GM19467 (cell line): Measurements from ENCODE around the gene NAPG.
"Not testable (repeated sequence)": the region's sequence is repeated elsewhere in the genome, so short reads cannot be mapped to it uniquely, and the experiment has no call there.

Experiments
- ATAC-seq: cut with Tn5 transposase; IDR thresholded peaks from one replicate; pipeline ENCODE4 v1.9.1; 2021; ENCODE audit warnings: mild to moderate bottlenecking, moderate library complexity; ENCODE audit not compliant: unreplicated experiment

Gene NAPG

DNA sequence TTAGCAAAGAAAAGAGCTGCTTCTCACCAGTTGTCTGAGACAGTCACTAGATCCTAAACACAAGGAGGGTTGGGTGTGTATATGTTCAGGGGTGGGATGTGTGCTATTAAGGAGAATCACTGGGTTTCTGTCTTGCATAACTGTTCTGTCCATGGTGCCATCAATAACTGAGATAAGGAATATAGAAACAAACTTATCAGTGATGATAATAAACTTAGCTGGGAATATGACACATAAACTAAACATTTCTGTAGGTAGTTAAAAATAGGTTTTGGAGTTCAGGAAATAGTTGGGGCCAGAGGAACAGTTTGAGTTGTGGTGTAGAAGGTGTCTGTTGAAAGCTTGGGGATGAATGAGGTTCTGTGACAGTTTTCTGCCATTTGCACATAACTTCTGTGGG, 17.4 kb downstream of the NAPG start:
- no peak for ATAC-seq

DNA sequence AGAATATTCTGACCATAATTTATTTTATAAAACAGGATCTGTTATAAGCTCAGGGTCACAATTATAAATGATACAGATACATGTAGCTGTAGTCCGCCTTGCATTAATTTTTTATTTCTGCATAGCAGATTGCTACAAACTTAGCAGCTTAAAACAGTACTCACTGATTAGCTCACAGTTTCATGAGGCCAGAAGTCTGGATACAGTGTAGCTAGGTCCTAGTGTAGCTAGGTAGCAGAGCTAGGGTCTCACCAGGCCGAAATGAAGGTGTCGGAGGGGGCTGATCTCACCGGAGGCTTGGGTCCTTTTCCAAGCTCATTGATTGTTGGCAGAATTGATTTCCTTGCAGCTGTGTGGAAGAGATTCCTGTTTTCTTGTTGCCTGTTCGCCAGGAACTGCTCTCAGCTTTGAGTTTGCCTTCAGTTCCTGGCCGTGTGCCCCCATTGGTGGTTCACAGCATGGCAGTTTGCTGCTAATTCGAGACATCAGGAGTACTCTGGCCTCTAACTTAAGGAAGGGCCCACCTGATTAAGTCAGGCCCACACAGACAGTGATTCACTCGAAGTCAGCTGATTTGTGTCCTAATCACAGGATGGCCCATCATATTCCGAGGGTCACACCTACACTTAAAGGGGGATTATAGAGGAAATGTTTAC, 18.4 kb downstream of the NAPG start:
- ATAC-seq = no peak

DNA sequence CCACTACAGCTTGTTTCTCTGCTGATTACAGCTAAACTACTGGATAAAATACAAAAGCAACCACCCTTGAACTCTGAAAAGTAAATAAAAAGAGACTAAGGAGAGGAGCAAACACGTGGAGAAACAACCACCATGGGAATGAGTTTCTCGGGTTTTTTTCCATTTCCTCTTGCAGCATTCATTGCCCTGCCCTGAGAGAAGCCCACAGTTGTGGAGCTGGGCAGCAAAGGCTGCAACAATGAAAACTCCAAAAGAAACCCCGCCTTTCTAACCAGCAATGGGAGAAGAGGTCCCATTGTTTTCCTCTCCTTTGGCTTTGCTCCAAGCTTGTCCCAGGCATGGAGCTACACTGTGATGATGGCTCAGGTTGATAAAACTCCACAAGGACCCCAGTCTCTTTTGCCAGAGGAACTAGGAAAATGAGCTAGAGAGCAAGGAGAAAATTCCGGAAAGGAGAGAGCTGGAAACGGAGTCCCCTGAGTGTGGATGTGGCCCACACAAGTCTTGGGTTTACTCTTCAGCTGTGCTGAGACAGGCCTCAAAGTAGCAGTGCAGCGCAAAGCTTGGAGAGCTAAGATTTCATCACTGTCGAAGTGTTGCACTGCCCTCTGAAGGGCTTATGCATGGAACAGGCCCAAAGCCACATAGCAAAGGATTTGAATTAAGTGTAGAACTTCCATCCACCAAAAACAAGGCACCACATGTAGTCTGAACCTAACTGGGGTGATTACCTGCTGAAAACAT, 20.9 kb downstream of the NAPG start:
- ATAC-seq = no peak

DNA sequence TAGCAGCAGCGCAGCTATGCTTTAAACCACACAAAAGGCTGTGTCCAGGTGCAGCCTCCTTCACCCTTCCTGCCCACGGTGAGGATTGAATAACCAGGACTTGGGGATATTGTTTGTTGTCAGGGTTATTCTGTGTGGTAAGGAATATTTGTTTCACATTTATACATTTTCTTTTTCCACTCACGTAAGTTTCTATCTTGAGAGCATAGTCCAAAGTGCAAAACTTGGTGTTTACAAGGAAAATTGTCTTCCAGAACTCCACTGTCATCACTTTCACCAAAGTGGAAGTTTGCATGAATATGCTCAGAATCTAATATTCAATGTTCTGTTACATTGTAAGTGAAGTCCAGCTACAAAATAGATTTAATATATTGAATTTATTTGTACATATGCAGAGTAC, 26.4 kb downstream of the NAPG start:
- ATAC-seq = no peak

DNA sequence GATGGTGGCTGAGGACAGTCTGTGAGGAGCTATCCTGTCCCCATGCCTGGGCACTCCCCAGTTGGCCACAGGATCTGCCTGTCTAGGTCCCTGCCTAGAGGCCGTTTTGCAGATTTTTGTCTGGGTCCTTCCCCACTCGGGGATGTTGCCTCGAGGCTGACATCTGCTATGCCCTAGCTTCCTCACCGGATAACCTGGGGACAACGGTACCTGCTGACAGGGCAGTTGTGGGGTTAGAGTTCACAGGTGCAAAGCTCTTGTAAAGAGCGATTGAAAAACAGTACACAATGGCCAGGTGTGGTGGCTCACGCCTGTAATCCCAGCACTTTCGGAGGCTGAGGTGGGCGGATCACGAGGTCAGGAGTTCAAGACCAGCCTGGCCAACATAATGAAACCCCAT, 30.4 kb downstream of the NAPG start:
- ATAC-seq = not testable (repeated sequence)

DNA sequence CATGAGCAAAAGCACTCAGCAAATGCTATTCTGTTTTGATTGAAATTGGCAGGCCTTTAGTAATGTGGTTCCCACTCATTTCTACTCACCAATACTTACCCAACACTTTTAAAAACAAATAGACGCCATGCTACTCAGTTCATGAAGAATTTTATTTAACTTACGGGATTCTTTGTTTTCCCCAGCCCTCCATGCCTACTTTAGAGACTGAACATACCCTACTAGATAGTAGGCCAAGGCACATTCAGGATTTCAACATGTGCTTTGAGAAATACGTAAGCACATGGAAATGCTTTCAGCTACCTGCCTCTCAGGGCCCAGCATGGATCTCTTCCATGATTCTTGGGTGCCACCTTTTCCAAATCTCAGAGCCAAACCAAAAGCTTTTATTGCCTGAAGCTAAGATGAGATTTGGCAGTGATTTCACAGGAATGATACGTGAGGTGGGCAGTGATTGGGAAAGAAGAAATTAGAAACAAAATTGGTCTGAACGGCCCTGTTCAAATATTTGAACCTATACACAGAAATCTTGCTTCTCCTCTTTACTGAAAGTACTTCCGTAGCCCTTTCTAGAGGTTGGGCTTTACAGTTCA, 31.4 kb downstream of the NAPG start:
- no peak for ATAC-seq

DNA sequence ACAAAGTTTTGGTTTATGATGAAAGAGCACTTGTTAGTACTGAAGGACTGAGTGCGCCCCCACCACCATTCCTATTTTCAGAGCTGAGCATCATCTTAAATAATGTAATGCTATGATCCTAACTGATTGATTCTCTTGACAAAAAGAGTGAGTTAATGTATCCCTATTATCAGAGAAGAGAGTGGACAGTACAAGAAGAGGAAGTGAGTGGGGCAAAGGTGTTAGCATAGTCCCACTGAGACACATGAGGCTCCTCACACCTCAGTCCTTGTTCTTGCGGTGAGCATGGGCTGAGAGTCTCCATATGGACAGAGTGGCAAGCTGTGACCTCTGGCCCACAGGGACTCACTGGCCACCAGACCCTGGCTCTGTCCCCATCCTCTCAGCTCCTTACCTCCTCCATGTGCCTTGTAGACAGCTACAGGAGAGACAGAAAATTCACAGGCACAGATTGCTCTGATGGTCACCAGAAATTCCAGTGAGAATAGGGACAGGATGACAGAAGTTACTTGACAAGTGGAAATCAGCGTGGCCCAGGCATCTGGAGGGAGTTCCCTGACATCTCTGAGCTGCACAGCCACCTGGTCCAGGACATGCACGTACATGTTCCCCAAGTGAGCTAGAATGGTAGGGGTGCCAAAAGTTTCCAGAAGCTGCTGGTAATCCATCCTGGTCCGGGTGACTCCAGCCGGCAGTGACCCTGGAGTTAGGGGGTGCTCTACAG, 32.6 kb downstream of the NAPG start:
- ATAC-seq = no peak

DNA sequence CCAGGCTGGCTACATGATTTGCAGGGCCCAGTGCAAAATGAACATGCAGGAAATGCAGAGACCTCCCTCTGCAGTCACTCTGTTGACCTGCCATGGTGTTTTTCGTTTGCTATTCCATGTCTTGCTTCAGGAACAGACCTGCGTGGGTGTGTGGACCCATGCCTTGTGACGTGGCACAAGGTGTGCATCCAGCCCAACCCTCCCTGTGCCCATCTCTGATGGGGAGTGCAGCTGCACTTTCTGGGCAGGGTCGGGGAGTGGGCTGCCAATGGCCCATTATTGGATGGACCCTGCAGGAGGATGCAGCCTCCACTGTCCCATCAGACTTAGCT, 33.1 kb downstream of the NAPG start:
- ATAC-seq = no peak

DNA sequence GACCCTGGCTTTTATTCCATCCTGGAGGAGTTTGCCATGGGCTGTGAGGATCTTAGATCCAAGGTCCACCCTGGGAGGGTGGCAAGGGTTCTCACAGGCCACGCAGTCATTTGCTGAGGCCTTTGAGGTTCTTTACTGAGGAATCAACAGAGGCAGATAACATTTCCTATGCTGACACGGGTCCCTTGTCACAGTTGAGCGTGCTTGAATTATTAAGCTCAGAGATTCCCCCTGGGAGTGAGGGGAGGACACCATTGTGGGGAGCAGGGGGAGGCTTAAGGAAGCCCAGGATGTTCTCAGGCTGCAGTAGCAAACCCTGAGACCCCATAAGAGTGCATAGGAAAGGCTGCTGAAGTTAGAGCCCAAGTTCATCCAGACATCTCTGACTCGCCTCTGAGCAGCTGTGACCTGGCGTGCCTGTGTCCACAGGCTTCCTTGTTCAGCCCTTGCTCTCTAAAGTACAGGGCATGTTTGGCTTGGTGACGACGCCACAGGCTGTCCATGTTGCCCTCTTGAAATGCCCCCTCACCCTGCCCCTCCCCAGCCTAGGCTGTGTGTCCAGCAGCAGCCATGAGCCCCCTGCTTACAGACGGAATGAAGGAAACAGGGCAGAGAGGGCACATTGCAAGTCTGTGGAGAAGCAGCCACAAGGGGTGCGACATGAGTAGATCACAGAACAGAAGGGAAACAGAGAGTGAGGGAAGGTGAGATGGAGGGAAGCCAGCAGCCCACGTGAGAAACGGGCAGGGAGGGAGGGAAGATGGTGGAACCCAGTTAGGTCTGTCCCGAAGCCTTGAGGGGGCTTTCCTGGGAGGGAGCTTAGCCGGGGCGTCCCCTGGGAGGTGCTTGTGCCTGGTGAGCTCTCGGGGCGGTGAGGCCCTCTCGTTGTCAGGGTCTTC, 34.0 kb downstream of the NAPG start:
- ATAC-seq = peak; percentile 35

DNA sequence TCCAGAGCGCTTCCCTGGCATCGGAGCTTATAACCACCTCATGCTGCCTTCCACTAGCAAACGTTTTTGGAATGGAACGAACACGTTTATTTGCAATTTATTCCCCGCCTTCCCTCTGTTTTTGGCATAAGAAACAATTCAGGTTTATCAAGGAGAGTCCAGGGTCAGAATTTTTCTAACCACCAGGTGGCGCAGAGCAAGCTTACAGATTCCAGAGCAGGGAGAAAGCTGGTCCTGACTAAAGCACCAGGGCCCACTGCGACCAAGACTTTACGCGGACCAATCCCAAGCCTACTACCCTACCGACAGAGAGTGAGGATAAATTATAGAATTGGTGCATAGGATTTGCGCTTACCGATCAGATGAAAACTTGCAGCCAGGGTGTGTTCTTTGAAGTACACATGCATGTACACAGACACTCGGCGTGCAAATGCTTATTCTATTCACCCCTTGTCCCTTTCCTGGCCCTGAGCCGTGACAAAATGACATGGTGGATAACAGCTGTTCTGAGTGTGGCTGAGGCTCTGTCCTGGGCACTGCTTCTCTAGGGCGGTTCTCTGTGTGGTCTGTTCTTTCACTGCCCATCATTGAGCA, 34.7 kb downstream of the NAPG start:
- peak; percentile 54 for ATAC-seq

DNA sequence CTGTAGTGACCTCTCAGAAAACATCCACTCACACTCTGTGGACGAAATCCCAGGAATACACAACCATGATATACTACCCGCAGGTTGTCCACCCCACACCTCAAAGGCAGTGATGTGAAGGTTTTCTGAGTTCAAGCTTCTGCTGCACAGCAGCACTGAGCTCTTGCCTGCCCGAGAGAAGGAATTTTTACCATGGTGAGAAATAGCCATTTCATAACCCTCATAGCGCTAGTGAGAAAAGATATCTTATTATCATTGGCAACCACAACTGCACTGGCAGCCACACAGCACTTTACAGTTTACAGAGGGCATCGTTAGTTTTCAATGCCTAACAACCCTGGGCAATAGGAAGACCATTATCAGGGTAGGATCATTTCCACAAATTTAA, 36.9 kb downstream of the NAPG start:
- no peak for ATAC-seq

DNA sequence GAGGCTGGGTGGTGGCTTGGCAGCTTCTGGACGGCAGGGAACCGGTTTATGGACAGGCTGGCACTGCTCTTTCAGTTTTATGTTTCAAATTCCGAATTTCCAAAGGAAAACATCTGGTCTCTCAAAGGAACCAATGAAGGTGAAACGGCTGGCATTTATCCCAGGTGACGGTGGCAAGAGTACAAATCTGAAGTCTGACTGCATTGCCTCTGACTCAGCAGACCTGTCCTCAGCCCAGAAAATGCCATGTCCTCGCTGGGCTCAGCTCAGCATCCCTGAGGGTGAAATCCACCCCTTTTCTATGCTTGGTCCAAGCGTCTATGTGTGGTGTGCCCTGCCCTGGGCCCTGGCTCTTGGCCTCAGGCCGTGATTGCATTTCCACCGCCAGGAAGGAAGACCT, 38.1 kb downstream of the NAPG start:
- no peak for ATAC-seq

DNA sequence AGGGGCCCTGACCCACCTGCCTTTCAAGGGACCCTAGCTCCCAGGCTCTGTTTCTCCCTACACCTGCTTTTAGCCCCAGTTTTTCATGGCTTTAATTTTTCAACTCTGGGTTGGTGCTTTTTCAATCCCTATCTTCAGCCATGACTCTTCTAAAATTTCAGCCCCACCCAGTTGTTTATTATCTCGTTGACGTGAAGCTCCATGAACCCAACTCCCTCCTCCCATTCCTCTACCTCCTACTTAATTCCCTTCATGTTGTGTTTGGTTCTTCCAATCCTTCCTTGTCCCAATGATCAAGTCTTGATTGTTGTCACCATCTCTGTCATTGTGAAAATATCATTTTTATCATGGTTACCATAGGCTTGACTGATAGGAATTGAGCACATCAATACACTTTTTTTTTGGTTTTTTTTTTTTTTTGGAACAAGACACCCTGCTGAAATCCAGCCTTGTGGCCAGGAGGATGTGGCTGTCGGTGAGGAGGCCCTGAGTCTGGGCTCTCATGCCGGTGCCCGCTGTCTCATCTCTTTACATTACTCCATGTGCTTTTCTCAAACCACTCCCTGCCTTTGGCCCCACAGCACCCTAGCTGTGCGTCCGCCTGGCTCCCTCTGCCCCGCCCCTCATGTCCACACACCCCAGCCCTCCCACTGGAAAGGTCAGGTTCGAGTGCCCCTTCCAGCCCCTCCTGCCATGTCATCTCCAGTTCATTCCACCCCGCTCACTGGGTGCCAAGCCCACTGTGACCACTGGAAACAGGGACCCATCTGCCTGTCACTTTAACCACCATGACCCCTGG, 39.3 kb downstream of the NAPG start:
- ATAC-seq = no peak

DNA sequence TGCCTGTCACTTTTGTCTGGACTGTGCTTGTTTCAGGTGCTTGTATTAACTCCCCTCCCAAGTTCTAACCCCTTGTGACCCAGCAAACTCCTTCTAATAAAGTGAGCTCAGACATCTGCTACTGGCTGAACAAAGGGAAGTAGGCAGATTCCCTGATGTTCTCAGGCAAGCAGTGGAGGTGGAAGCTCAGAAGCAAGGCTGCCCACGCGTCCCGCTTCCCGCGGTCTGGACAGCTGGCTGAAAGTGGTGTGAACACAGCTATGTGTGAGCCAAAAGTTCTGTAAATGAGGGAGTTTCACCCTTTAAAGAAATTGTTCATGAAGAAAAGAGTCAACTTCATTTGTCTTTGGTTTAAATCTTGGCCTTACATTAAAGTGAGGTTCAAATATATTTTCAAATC, 40.0 kb downstream of the NAPG start:
- no peak for ATAC-seq

DNA sequence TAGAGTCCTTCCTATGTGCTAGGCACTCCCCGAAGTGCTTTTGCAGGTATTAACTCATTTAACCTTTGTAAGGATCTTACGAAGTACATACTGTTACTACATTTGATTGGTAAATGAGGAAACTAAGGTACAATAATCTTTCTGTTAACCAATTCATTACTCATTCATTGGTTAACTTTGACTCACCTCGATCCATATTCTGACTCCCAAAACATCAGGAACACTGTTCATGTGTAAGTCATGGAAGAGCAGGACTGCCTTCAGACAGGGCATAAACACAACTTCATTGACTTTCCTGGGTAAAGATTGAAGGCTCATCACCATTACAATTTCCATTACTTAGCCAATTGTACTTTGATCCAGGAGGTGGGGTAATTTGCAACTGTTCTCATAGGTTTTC, 40.6 kb downstream of the NAPG start:
- ATAC-seq = no peak

DNA sequence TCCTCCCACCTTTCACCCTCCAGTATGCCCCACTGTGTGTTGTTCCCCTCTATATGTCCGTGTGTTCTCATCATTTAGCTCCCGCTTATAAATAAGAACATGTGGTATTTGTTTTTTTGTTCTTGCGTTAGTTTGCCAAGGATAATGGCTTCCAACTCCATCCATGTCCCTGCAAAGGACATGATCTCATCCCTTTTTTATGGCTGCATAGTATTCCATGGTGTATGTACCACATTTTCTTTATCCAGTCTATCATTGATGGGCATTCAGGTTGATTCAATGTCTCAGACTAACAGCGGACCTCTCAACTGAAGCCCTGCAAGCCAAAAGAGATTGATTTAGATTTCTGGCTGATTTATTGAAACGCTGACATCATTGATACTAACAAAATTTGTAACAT, 44.1 kb downstream of the NAPG start:
- ATAC-seq = not testable (repeated sequence)

DNA sequence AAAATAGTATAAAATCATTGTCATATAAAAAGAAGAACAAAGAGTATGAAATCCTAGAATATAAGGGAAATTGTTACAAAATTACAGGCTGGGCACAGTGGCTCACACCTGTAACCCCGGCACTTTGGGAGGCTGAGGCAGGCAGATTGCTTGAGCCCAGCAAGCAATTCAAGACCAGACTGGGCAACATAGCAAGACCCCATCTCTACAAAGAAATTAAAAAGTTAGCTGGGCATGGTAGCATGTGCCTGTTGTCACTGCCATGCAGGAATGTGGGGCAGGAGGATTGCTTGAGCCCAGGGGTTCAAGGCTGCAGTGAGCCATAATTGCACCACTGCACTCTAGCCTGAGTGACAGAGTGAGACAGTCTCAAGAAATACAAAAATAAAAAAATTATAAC, 44.8 kb downstream of the NAPG start:
- no peak for ATAC-seq

DNA sequence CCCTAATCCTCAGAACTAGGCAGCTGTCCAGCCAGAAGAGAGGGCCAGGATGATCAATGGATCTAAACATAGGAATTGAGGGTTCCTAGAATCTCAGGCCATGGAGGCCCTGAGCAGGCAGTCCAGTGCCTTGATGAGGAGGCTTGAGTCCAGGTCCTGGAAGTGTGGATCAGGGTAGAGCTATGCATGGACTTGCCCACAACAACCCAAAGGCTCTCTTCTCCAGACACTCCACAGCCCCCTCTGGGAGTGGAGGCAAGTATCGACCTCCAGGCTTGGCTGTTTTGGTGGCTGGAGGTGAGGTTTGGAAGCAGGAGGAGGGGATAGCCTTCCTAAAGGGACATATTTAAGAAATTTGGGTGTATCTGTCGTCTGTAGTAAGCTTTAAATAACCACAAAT, 45.7 kb downstream of the NAPG start:
- ATAC-seq = no peak

DNA sequence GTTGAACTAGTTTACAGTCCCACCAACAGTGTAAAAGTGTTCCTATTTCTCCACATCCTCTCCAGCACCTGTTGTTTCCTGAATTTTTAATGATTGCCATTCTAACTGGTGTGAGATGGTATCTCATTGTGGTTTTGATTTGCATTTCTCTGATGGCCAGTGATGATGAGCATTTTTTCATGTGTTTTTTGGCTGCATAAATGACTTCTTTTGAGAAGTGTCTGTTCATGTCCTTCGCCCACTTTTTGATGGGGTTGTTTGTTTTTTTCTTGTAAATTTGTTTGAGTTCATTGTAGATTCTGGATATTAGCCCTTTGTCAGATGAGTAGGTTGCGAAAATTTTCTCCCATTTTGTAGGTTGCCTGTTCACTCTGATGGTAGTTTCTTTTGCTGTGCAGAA, 47.4 kb downstream of the NAPG start:
- ATAC-seq = not testable (repeated sequence)

DNA sequence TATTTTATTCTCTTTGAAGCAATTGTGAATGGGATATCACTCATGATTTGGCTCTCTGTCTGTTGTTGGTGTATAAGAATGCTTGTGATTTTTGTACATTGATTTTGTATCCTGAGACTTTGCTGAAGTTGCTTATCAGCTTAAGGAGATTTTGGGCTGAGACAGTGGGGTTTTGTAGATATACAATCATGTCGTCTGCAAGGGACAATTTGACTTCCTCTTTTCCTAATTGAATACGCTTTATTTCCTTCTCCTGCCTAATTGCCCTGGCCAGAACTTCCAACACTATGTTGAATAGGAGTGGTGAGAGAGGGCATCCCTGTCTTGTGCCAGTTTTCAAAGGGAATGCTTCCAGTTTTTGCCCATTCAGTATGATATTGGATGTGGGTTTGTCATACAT, 48.6 kb downstream of the NAPG start:
- ATAC-seq = not testable (repeated sequence)
